HG03442 (cell line): Measurements from ENCODE around the gene OTOF.
"Not testable (repeated sequence)": the region's sequence is repeated elsewhere in the genome, so short reads cannot be mapped to it uniquely, and the experiment has no call there.

Experiments used
- ATAC-seq: cut with Tn5 transposase; IDR thresholded peaks from one replicate; pipeline ENCODE4 v1.9.1; 2021; ENCODE audit warnings: mild to moderate bottlenecking, moderate library complexity; ENCODE audit not compliant: unreplicated experiment

OTOF gene

GRCh38 chr2:26481706-26482105 lies 3.8 kb upstream of the OTOF start:
- no peak for ATAC-seq

- ATAC-seq, result no peak
Measured at GRCh38 chr2:26480566-26481423, 2.9 kb upstream of the OTOF start.

GRCh38 chr2:26479789-26480565 lies 2.1 kb upstream of the OTOF start:
- no peak for ATAC-seq

- no peak for ATAC-seq
Measured at GRCh38 chr2:26479131-26479788, 1.3 kb upstream of the OTOF start.

GRCh38 chr2:26478366-26478765 lies 442 bp upstream of the OTOF start:
- ATAC-seq, result no peak

- ATAC-seq, result no peak
Measured at GRCh38 chr2:26477126-26477910, 606 bp downstream of the OTOF start.

GRCh38 chr2:26475832-26476501 lies 2.0 kb downstream of the OTOF start:
- ATAC-seq, result no peak

- no peak for ATAC-seq
Measured at GRCh38 chr2:26475037-26475436, 2.9 kb downstream of the OTOF start.

GRCh38 chr2:26474261-26474785 lies 3.6 kb downstream of the OTOF start:
- no peak for ATAC-seq

GRCh38 chr2:26473796-26474195 lies 4.1 kb downstream of the OTOF start:
- no peak for ATAC-seq

GRCh38 chr2:26472821-26473655 lies 4.9 kb downstream of the OTOF start:
- no peak for ATAC-seq

GRCh38 chr2:26471766-26472706 lies 5.9 kb downstream of the OTOF start:
- no peak for ATAC-seq

- ATAC-seq, result no peak
Measured at GRCh38 chr2:26471289-26471688, 6.6 kb downstream of the OTOF start.

GRCh38 chr2:26470601-26471260 lies 7.2 kb downstream of the OTOF start:
- no peak for ATAC-seq

GRCh38 chr2:26469955-26470354 lies 8.0 kb downstream of the OTOF start:
- no peak for ATAC-seq

- no peak for ATAC-seq
Measured at GRCh38 chr2:26469092-26469710, 8.7 kb downstream of the OTOF start.

GRCh38 chr2:26468544-26468943 lies 9.4 kb downstream of the OTOF start:
- not testable (repeated sequence) for ATAC-seq
